HCT116 (cell line): Measurements from ENCODE around the gene ZNF618.

Source experiments
- ELF1 ChIP-seq: IDR thresholded peaks from 2 replicates; pipeline ENCODE4 v1.6.1; 2012; ENCODE audit warnings: low read depth, borderline replicate concordance
- EZH2phosphoT487 ChIP-seq: fragments of 200-600 bp; IDR thresholded peaks from 2 replicates; pipeline ENCODE4 v1.6.1; 2018; ENCODE audit warnings: antibody characterized with exemption, borderline replicate concordance
- JUND ChIP-seq: IDR thresholded peaks from 2 replicates; pipeline ENCODE4 v1.6.1; 2012
- POLR2A ChIP-seq: IDR thresholded peaks from 2 replicates; pipeline ENCODE4 v1.7.0; 2011; ENCODE audit warnings: borderline replicate concordance; ENCODE audit not compliant: insufficient read depth, insufficient read length; ENCODE audit errors: extremely low read depth
- RAD21 ChIP-seq: IDR thresholded peaks from 2 replicates; pipeline ENCODE4 v1.6.1; 2012; ENCODE audit warnings: low read depth, mild to moderate bottlenecking
- SP1 ChIP-seq: IDR thresholded peaks from 2 replicates; pipeline ENCODE4 v1.6.1; 2012; ENCODE audit warnings: low read depth
- ZNF274 ChIP-seq: fragments of 200-500 bp; sonication (Bioruptor generic); IDR thresholded peaks from 2 replicates; pipeline ENCODE4 v1.6.1; 2014; ENCODE audit warnings: mild to moderate bottlenecking, low read depth, low read length, inconsistent platforms
- TF ChIP-seq, protein P1 (sequence below): IDR thresholded peaks from 2 replicates; pipeline ENCODE4 v1.6.1; 2012
- TF ChIP-seq, protein P2 (sequence below), 3 experiments: fragments of 200-600 bp in 1 of 3; sonication (generic) in 1 of 3; IDR thresholded peaks in 2 of 3; conservative IDR thresholded peaks in 1 of 3; 2 replicates each; pipeline ENCODE4 v1.5.1; 2012 to 2017; ENCODE audit warnings: low read depth in 2 of 3, low read length in 2 of 3, antibody characterized with exemption in 1 of 3, borderline replicate concordance in 1 of 3, control low read depth in 1 of 3, mild to moderate bottlenecking in 1 of 3, mixed read lengths in 1 of 3, mixed run types in 1 of 3, moderate library complexity in 1 of 3; ENCODE audit not compliant: insufficient read depth in 1 of 3
- TF ChIP-seq, protein P3 (sequence below): IDR thresholded peaks from 2 replicates; pipeline ENCODE4 v1.6.1; 2012; ENCODE audit warnings: low read depth
- TF ChIP-seq, protein P4 (sequence below): IDR thresholded peaks from 2 replicates; pipeline ENCODE4 v1.6.1; 2011; ENCODE audit warnings: mild to moderate bottlenecking, low read length, moderate library complexity; ENCODE audit not compliant: insufficient replicate concordance; ENCODE audit errors: extremely low read depth

DNA sequence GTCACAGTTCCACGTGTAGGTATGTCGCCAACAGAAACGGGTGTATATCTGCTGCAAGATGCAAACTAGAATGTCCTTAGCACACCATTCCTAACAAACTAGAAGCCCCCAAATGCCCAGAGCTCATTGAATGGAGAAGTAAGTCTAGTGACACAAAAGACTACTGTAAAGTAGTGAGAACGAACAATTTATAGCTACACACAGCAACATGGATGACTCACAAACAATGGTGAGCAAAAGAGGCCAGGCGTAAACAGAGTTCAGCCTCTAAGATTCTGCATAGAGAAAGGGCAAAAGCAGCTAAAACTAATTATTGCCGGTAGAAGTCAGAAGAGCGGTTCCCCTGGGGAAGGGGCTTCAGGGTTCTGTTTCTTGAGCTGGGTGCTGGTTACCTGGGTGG, 127.2 kb downstream of the ZNF618 start:
- TF ChIP-seq SP1 (no peak), POLR2A (no peak), RAD21 (no peak), ZNF274 (no peak), JUND (no peak), EZH2phosphoT487 (no peak), ELF1 (no peak)
- TF ChIP-seq, protein P1, sequence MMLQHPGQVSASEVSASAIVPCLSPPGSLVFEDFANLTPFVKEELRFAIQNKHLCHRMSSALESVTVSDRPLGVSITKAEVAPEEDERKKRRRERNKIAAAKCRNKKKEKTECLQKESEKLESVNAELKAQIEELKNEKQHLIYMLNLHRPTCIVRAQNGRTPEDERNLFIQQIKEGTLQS = no peak
- TF ChIP-seq, protein P2, sequence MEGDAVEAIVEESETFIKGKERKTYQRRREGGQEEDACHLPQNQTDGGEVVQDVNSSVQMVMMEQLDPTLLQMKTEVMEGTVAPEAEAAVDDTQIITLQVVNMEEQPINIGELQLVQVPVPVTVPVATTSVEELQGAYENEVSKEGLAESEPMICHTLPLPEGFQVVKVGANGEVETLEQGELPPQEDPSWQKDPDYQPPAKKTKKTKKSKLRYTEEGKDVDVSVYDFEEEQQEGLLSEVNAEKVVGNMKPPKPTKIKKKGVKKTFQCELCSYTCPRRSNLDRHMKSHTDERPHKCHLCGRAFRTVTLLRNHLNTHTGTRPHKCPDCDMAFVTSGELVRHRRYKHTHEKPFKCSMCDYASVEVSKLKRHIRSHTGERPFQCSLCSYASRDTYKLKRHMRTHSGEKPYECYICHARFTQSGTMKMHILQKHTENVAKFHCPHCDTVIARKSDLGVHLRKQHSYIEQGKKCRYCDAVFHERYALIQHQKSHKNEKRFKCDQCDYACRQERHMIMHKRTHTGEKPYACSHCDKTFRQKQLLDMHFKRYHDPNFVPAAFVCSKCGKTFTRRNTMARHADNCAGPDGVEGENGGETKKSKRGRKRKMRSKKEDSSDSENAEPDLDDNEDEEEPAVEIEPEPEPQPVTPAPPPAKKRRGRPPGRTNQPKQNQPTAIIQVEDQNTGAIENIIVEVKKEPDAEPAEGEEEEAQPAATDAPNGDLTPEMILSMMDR (IDR thresholded peaks at IDR 0.05 in 2 of 3, conservative IDR thresholded peaks at IDR 0.05 in 1 of 3; ENCODE audit: borderline replicate concordance in 1 of 3, insufficient read depth in 1 of 3, low read depth in 2 of 3, low read length in 2 of 3) = no peak
- TF ChIP-seq, protein P3, sequence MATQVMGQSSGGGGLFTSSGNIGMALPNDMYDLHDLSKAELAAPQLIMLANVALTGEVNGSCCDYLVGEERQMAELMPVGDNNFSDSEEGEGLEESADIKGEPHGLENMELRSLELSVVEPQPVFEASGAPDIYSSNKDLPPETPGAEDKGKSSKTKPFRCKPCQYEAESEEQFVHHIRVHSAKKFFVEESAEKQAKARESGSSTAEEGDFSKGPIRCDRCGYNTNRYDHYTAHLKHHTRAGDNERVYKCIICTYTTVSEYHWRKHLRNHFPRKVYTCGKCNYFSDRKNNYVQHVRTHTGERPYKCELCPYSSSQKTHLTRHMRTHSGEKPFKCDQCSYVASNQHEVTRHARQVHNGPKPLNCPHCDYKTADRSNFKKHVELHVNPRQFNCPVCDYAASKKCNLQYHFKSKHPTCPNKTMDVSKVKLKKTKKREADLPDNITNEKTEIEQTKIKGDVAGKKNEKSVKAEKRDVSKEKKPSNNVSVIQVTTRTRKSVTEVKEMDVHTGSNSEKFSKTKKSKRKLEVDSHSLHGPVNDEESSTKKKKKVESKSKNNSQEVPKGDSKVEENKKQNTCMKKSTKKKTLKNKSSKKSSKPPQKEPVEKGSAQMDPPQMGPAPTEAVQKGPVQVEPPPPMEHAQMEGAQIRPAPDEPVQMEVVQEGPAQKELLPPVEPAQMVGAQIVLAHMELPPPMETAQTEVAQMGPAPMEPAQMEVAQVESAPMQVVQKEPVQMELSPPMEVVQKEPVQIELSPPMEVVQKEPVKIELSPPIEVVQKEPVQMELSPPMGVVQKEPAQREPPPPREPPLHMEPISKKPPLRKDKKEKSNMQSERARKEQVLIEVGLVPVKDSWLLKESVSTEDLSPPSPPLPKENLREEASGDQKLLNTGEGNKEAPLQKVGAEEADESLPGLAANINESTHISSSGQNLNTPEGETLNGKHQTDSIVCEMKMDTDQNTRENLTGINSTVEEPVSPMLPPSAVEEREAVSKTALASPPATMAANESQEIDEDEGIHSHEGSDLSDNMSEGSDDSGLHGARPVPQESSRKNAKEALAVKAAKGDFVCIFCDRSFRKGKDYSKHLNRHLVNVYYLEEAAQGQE = no peak
- TF ChIP-seq, protein P4, sequence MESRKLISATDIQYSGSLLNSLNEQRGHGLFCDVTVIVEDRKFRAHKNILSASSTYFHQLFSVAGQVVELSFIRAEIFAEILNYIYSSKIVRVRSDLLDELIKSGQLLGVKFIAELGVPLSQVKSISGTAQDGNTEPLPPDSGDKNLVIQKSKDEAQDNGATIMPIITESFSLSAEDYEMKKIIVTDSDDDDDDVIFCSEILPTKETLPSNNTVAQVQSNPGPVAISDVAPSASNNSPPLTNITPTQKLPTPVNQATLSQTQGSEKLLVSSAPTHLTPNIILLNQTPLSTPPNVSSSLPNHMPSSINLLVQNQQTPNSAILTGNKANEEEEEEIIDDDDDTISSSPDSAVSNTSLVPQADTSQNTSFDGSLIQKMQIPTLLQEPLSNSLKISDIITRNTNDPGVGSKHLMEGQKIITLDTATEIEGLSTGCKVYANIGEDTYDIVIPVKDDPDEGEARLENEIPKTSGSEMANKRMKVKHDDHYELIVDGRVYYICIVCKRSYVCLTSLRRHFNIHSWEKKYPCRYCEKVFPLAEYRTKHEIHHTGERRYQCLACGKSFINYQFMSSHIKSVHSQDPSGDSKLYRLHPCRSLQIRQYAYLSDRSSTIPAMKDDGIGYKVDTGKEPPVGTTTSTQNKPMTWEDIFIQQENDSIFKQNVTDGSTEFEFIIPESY = no peak
